HepG2 (cell line): Measurements from ENCODE around the gene MGLL. TPM values are rescaled to one million over a fixed set of nuclear protein-coding genes. Genes with fewer than 3 reads are reported as not detected.
A peak's percentile ranks its signal among the peaks of the same experiment; 100 is the strongest.

Source experiments
- IRF2 ChIP-seq: IDR thresholded peaks from 2 replicates; pipeline ENCODE4 v1.6.1; 2018; ENCODE audit warnings: missing genetic modification reagents, missing compliant biosample characterization
- JUND ChIP-seq: sonication (generic); formaldehyde crosslinking; IDR thresholded peaks from 2 replicates; pipeline ENCODE4 v1.8.0; 2022; ENCODE audit warnings: mild to moderate bottlenecking, missing genetic modification reagents
- KAT8 ChIP-seq: IDR thresholded peaks from 2 replicates; pipeline ENCODE4 v1.6.1; 2016; ENCODE audit warnings: missing genetic modification reagents, missing compliant biosample characterization
- MATR3 ChIP-seq: sonication (generic); formaldehyde crosslinking; IDR thresholded peaks from 2 replicates; pipeline ENCODE4 v1.4.0; 2020; ENCODE audit warnings: missing genetic modification reagents
- MTF1 ChIP-seq: sonication (generic); formaldehyde crosslinking; IDR thresholded peaks from 2 replicates; pipeline ENCODE4 v1.5.0; 2020; ENCODE audit warnings: missing genetic modification reagents
- PATZ1 ChIP-seq: sonication (generic); formaldehyde crosslinking; IDR thresholded peaks from 2 replicates; pipeline ENCODE4 v1.4.0; 2020; ENCODE audit warnings: missing genetic modification reagents
- PLRG1 ChIP-seq: fragments of 450-650 bp; conservative IDR thresholded peaks from 2 replicates; pipeline ENCODE4 v1.6.1; 2016
- REPIN1 ChIP-seq: sonication (generic); formaldehyde crosslinking; IDR thresholded peaks from 2 replicates; pipeline ENCODE4 v1.8.0; 2022; ENCODE audit warnings: missing genetic modification reagents, low read depth, mild to moderate bottlenecking, borderline replicate concordance
- YEATS2 ChIP-seq: sonication (generic); formaldehyde crosslinking; IDR thresholded peaks from 2 replicates; pipeline ENCODE4 v1.4.0; 2020; ENCODE audit warnings: missing genetic modification reagents, borderline replicate concordance
- polyA plus RNA-seq, 8 experiments: library from polyadenylated mRNA; depleted of rRNA in 3 of 8; stranded (reverse) in 7 of 8; unstranded in 1 of 8; fragments of >200 nt; fragmentation: Illumina TruSeq in 4 of 8; extraction: Trizol in 4 of 8; gene quantifications; 2 replicates each; pipeline versions ENCODE4 v1.2.1 to v1.2.3, GENCODE V29; 2011 to 2016; ENCODE audit warnings: low read depth in 4 of 8, missing spikeins in 1 of 8, mixed read lengths in 1 of 8; ENCODE audit not compliant: insufficient read depth in 1 of 8
- total RNA-seq, 5 experiments: library from RNA; depleted of rRNA; stranded (reverse); fragments of >200 nt; fragmentation: Illumina TruSeq; extraction: Trizol; gene quantifications; 2 replicates each; pipeline ENCODE4 v1.2.3, GENCODE V29; 2016; ENCODE audit warnings: low read depth in 1 of 5
- TF ChIP-seq, protein P1 (sequence below): sonication (generic); formaldehyde crosslinking; IDR thresholded peaks from 2 replicates; pipeline ENCODE4 v1.5.1; 2020; ENCODE audit warnings: mild to moderate bottlenecking, missing genetic modification reagents, moderate library complexity
- TF ChIP-seq, protein P2 (sequence below): sonication (generic); formaldehyde crosslinking; IDR thresholded peaks from 2 replicates; pipeline ENCODE4 v1.5.0; 2020; ENCODE audit warnings: mild to moderate bottlenecking, missing genetic modification reagents, moderate library complexity
- TF ChIP-seq, protein P3 (sequence below): IDR thresholded peaks from 2 replicates; pipeline ENCODE4 v1.6.1; 2018; ENCODE audit warnings: missing genetic modification reagents, mild to moderate bottlenecking, missing compliant biosample characterization
- TF ChIP-seq, protein P4 (sequence below): IDR thresholded peaks from 2 replicates; pipeline ENCODE4 v1.6.1; 2016; ENCODE audit warnings: low read depth, missing genetic modification reagents, missing compliant biosample characterization

MGLL gene
- total and polyA plus RNA-seq, 2 of the 13 experiments (the other 11 are each of a cell fraction or from before 2014, with no cell fraction given): not detected

DNA sequence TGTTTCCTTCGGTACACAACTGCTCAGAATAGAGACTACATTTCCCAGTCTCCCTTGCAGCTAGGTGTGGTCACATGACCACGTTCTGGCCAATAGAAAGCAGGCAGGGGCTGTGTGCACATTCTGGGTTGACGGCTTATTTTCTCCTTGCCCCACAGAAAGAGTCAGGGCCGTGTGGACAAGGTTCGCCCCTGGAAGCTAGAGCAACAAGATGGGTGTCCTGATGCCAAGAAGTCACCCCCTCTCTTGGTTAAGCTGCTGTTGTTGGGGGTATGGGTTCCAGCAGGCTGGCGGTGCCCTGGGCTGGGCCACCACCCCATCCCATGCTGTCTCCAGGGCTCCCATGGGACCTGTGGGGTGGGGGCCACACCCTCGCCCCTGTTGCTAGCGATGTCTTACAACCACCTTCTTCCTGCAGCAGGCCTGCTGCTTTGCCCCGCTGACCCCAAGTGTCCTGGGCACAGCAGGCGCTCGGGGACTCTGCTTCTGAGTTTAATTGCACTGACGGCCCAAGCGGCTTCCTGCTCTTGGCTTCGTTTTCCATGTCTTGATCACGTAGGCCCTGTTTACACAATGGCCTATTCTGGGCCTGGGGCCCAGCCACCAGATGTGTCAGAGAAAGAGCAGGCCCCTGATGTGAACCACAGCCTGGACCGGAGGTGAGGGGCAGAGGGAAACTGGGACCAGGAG lies 124.6 kb downstream of the MGLL start (continued):
- TF ChIP-seq, protein P1, sequence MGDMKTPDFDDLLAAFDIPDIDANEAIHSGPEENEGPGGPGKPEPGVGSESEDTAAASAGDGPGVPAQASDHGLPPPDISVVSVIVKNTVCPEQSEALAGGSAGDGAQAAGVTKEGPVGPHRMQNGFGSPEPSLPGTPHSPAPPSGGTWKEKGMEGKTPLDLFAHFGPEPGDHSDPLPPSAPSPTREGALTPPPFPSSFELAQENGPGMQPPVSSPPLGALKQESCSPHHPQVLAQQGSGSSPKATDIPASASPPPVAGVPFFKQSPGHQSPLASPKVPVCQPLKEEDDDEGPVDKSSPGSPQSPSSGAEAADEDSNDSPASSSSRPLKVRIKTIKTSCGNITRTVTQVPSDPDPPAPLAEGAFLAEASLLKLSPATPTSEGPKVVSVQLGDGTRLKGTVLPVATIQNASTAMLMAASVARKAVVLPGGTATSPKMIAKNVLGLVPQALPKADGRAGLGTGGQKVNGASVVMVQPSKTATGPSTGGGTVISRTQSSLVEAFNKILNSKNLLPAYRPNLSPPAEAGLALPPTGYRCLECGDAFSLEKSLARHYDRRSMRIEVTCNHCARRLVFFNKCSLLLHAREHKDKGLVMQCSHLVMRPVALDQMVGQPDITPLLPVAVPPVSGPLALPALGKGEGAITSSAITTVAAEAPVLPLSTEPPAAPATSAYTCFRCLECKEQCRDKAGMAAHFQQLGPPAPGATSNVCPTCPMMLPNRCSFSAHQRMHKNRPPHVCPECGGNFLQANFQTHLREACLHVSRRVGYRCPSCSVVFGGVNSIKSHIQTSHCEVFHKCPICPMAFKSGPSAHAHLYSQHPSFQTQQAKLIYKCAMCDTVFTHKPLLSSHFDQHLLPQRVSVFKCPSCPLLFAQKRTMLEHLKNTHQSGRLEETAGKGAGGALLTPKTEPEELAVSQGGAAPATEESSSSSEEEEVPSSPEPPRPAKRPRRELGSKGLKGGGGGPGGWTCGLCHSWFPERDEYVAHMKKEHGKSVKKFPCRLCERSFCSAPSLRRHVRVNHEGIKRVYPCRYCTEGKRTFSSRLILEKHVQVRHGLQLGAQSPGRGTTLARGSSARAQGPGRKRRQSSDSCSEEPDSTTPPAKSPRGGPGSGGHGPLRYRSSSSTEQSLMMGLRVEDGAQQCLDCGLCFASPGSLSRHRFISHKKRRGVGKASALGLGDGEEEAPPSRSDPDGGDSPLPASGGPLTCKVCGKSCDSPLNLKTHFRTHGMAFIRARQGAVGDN: peak; percentile 56
- TF ChIP-seq, protein P2, sequence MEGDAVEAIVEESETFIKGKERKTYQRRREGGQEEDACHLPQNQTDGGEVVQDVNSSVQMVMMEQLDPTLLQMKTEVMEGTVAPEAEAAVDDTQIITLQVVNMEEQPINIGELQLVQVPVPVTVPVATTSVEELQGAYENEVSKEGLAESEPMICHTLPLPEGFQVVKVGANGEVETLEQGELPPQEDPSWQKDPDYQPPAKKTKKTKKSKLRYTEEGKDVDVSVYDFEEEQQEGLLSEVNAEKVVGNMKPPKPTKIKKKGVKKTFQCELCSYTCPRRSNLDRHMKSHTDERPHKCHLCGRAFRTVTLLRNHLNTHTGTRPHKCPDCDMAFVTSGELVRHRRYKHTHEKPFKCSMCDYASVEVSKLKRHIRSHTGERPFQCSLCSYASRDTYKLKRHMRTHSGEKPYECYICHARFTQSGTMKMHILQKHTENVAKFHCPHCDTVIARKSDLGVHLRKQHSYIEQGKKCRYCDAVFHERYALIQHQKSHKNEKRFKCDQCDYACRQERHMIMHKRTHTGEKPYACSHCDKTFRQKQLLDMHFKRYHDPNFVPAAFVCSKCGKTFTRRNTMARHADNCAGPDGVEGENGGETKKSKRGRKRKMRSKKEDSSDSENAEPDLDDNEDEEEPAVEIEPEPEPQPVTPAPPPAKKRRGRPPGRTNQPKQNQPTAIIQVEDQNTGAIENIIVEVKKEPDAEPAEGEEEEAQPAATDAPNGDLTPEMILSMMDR (CRISPR knock-in tag): 0 out of 2 replicates have a peak, but pooled peaks have one; percentile 7
- TF ChIP-seq PATZ1 (CRISPR knock-in tag): no peak
- no peak for TF ChIP-seq REPIN1 (CRISPR knock-in tag)
- TF ChIP-seq PLRG1: no peak
- TF ChIP-seq, protein P3, sequence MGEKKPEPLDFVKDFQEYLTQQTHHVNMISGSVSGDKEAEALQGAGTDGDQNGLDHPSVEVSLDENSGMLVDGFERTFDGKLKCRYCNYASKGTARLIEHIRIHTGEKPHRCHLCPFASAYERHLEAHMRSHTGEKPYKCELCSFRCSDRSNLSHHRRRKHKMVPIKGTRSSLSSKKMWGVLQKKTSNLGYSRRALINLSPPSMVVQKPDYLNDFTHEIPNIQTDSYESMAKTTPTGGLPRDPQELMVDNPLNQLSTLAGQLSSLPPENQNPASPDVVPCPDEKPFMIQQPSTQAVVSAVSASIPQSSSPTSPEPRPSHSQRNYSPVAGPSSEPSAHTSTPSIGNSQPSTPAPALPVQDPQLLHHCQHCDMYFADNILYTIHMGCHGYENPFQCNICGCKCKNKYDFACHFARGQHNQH (CRISPR knock-in tag): 0 out of 2 replicates have a peak, but pooled peaks have one; percentile 19
- TF ChIP-seq KAT8 (CRISPR knock-in tag): no peak
- no peak for TF ChIP-seq MATR3 (CRISPR knock-in tag)
- TF ChIP-seq YEATS2 (CRISPR knock-in tag): 0 out of 2 replicates have a peak, but pooled peaks have one; percentile 21
- no peak for TF ChIP-seq JUND
- peak; percentile 96; the same call in 1 of the 2 replicates for TF ChIP-seq MTF1 (CRISPR knock-in tag)
- 0 out of 2 replicates have a peak, but pooled peaks have one; percentile 38 for TF ChIP-seq IRF2 (CRISPR knock-in tag)
- TF ChIP-seq, protein P4, sequence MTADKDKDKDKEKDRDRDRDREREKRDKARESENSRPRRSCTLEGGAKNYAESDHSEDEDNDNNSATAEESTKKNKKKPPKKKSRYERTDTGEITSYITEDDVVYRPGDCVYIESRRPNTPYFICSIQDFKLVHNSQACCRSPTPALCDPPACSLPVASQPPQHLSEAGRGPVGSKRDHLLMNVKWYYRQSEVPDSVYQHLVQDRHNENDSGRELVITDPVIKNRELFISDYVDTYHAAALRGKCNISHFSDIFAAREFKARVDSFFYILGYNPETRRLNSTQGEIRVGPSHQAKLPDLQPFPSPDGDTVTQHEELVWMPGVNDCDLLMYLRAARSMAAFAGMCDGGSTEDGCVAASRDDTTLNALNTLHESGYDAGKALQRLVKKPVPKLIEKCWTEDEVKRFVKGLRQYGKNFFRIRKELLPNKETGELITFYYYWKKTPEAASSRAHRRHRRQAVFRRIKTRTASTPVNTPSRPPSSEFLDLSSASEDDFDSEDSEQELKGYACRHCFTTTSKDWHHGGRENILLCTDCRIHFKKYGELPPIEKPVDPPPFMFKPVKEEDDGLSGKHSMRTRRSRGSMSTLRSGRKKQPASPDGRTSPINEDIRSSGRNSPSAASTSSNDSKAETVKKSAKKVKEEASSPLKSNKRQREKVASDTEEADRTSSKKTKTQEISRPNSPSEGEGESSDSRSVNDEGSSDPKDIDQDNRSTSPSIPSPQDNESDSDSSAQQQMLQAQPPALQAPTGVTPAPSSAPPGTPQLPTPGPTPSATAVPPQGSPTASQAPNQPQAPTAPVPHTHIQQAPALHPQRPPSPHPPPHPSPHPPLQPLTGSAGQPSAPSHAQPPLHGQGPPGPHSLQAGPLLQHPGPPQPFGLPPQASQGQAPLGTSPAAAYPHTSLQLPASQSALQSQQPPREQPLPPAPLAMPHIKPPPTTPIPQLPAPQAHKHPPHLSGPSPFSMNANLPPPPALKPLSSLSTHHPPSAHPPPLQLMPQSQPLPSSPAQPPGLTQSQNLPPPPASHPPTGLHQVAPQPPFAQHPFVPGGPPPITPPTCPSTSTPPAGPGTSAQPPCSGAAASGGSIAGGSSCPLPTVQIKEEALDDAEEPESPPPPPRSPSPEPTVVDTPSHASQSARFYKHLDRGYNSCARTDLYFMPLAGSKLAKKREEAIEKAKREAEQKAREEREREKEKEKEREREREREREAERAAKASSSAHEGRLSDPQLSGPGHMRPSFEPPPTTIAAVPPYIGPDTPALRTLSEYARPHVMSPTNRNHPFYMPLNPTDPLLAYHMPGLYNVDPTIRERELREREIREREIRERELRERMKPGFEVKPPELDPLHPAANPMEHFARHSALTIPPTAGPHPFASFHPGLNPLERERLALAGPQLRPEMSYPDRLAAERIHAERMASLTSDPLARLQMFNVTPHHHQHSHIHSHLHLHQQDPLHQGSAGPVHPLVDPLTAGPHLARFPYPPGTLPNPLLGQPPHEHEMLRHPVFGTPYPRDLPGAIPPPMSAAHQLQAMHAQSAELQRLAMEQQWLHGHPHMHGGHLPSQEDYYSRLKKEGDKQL (CRISPR knock-in tag): no peak
